Amniotic stem cell (primary cell): ENCODE results near the gene MRPL1.
"Not testable (repeated sequence)": the region's sequence is repeated elsewhere in the genome, so short reads cannot be mapped to it uniquely, and the experiment has no call there.

Source experiments
- DNase-seq: peaks from one replicate; lab custom pipeline; 2025; lab: John Stamatoyannopoulos, UW

MRPL1 gene

GRCh38 chr4:77982900-77983540 is 120.4 kb downstream of the MRPL1 start:
- DNase-seq = not testable (repeated sequence)

DNA sequence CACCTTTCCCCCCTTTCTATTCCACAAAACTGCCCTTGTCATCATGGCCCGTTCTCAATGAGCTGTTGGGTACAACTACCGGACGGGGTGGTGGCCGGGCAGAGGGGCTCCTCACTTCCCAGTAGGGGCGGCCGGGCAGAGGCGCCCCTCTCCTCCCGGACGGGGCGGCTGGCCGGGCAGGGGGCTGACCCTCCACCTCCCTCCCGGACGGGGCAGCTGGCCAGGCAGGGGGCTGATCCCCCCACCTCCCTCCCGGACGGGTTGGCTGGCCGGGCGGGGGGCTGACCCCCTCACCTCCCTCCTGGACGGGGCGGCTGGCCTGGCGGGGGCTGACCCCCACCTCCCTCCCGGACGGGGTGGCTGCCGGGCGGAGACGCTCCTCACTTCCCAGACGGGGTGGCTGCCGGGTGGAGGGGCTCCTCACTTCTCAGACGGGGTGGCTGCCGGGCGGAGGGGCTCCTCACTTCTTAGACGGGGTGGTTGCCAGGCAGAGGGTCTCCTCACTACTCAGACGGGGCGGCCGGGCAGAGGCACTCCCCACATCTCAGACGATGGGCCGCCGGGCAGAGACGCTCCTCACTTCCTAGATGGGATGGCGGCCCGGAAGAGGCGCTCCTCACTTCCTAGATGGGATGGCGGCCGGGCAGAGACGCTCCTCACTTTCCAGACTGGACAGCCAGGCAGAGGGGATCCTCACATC is 121.1 kb downstream of the MRPL1 start:
- not testable (repeated sequence) for DNase-seq

DNA sequence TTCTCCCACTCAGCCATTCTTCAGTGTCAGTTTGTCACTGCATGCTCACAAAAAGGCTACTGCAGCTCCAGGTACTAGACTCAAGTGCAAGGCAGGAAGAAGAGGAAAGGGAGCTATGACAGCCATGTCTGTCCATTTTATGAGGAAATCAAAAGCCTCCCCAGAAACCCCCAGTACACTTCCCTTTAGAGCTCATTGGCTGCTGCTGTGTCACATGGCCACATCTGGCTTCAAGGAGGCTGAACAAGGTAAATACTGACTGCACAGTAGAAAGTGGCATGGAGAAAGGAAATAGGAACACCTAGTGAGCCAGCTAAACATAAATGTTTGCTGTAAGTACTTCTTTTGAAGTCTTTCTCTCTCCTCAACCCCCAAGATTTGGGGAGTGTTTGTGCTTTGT is 127.3 kb downstream of the MRPL1 start:
- no peak for DNase-seq

DNA sequence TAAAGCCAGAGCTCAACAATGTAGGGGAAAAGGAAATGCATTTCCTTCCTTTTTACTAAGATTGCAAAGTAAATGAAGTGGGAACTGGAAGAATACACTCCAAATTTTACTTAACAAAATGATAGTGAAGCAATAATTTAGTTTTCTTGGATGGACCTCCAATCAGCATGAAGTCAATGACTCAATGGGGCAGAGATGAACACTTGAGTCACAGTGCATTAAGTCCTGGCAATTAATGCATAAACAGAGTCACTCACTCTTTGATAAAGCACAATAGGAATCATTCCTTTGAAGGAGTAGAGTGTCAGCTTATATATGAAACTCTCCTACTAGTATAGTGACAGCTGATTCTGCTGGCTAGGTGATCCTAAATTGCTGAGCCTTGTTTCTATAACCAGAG is 127.8 kb downstream of the MRPL1 start:
- no peak for DNase-seq

DNA sequence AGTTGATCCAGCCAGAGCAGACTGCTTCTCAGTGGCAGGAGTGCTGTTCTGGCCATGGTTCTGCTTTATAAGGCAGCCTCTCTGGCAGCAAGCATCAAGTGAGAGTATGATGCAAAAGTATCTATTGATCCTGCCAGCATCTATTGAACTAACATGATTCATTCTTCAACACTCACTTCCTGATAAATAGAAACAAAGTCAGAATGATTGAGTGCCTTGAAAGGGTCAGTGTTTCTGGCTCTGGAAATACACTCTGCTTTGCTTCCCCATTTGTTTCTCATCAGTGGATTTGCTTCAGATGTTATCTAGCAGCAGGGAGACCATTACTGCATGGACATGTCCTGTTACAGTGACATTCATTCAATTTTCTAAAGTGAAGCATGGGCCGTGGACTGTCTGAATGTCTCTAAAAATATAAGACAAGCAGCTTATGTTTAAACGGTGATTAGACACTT is 128.3 kb downstream of the MRPL1 start:
- no peak for DNase-seq

GRCh38 chr4:77992581-77992980 is 130.0 kb downstream of the MRPL1 start:
- DNase-seq = no peak

GRCh38 chr4:77994194-77994721 is 131.6 kb downstream of the MRPL1 start:
- DNase-seq = no peak

DNA sequence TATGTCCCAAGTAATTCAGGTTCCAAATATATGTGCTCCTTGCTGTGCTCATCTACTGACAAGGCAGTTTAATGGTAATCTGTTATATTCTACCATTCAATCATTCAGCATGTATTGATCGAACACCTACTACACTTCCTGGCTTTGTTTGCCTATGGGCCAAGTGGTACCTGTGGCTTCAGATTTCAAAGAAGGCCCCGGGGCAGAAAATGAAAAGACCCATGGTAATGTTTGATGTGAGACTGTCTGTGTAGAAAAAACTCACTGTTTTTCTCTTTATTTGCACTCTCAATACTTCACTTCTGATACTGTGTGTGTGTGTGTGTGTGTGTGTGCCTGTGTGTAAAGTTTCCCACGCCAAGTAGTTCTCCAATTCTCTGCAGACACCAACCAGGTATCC is 133.4 kb downstream of the MRPL1 start:
- DNase-seq = no peak

GRCh38 chr4:78001531-78001930 is 138.9 kb downstream of the MRPL1 start:
- no peak for DNase-seq

DNA sequence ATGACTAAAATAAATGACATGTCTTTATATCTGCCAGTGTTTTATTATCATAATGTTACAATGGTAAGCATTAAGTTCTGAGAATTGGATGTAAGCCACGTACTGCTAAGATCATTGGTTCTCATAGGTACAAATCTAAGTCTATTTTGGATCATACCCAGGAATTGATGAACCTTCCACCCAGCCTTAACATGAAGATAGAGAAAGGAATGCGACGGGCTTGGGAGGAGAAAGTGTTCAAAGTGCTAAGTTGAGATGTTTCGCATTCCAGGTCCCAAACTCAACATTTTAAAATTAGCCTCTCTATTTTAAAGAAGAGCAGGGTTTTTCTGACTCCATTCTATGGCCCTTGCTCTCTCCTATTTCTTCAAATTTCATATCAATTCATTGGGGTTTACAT is 139.6 kb downstream of the MRPL1 start:
- no peak for DNase-seq
